AG04449 (cell line): ENCODE results near the gene ING4.

Experiments
- CTCF ChIA-PET: fragments of 350-600 bp; formaldehyde crosslinking; extraction: SDS; loops from one replicate; lab custom pipeline; 2021; ENCODE audit warnings: antibody characterized with exemption; lab: Yijun Ruan, JAX
- POLR2A ChIA-PET: fragments of 400-600, 350-600 bp; formaldehyde crosslinking; extraction: SDS; loops from one replicate; lab custom pipeline; 2020; ENCODE audit warnings: antibody characterized with exemption, inconsistent platforms; lab: Yijun Ruan, JAX
- DNase-seq: peaks from one replicate; pipeline ENCODE4 v3.0.0-alpha.2; 2010; ENCODE audit warnings: low read depth, low spot score
- H3K4me3 ChIP-seq: 2 replicates; pipeline ENCODE4 v1.5.1; 2011; ENCODE audit warnings: low read depth, mild to moderate bottlenecking, control low read depth, low read length
- CTCF ChIP-seq: IDR thresholded peaks from one replicate; pipeline ENCODE4 v1.5.1; 2011; ENCODE audit warnings: mild to moderate bottlenecking, moderate library complexity, low read length, control low read depth, inconsistent platforms; ENCODE audit not compliant: insufficient read depth; ENCODE audit errors: missing control alignments

Gene ING4

GRCh38 chr12:6644903-6645302 is 18.0 kb downstream of the ING4 start:
- ChIA-PET CTCF (interaction anchor here (0.9 to 3.6 kb wide), 4 partner anchors 11 to 25 kb away, joined by 3 to 24 read pairs (median 4); no protein-coding TSS in a partner anchor), POLR2A (no interaction called here)
- DNase-seq = no peak
- no peak overlapping the region for H3K4me3 ChIP-seq
- TF ChIP-seq CTCF = no peak

- TF ChIP-seq CTCF = no peak
- no peak for DNase-seq
- POLR2A ChIA-PET = no interaction called here
- CTCF ChIA-PET = interaction anchor here (1.6 to 3.6 kb wide), 3 partner anchors 12 to 24 kb away, joined by 4 to 24 read pairs (median 5); no protein-coding TSS in a partner anchor
- no peak overlapping the region for H3K4me3 ChIP-seq
Measured at GRCh38 chr12:6644257-6644596, 18.7 kb downstream of the ING4 start.

- DNase-seq = no peak
- no peak overlapping the region for H3K4me3 ChIP-seq
- no peak for TF ChIP-seq CTCF
- ChIA-PET POLR2A (no interaction called here), CTCF (interaction anchor here (1.2 to 3.6 kb wide), 5 partner anchors 12 to 110 kb away, joined by 3 to 24 read pairs (median 5); partner anchors contain the start of gene MLF2)
Measured at GRCh38 chr12:6643569-6644256, 19.2 kb downstream of the ING4 start.

GRCh38 chr12:6641131-6641530 is 21.8 kb downstream of the ING4 start:
- ChIA-PET POLR2A (no interaction called here), CTCF (interaction anchor here (1.1 kb wide), 1 partner anchor 112 kb away, joined by 3 read pairs; no protein-coding TSS in a partner anchor)

GRCh38 chr12:6640497-6640896 is 22.4 kb downstream of the ING4 start:
- no peak for TF ChIP-seq CTCF
- CTCF ChIA-PET = interaction anchor here (1.1 kb wide), 1 partner anchor 113 kb away, joined by 3 read pairs; no protein-coding TSS in a partner anchor

More at GRCh38 chr12:6641131-6641530, 21.8 kb downstream of the ING4 start:
- TF ChIP-seq CTCF = no peak
- no peak overlapping the region for H3K4me3 ChIP-seq
- DNase-seq = no peak

GRCh38 chr12:6639151-6639801 is 23.6 kb downstream of the ING4 start:
- ChIA-PET CTCF (no interaction called here), POLR2A (no interaction called here)
- no peak for DNase-seq
- no peak overlapping the region for H3K4me3 ChIP-seq
- no peak for TF ChIP-seq CTCF

More at GRCh38 chr12:6640497-6640896, 22.4 kb downstream of the ING4 start:
- DNase-seq = no peak
- POLR2A ChIA-PET = interaction anchor here (0.5 kb wide), 1 partner anchor 91 kb away, joined by 3 read pairs; no protein-coding TSS in a partner anchor
- H3K4me3 ChIP-seq = no peak overlapping the region
